HPDE6-E6E7 (cell line): ENCODE results near the gene ANKDD1B.

Source experiments
- DNase-seq: peaks from one replicate; pipeline ENCODE4 v3.0.0; 2011; ENCODE audit warnings: missing footprints; ENCODE audit errors: extremely low spot score

The ANKDD1B gene

GRCh38 chr5:75616371-75616881 lies 5.2 kb downstream of the ANKDD1B start:
- no peak for DNase-seq

- DNase-seq: no peak
Observed at GRCh38 chr5:75616971-75617621, 5.8 kb downstream of the ANKDD1B start.

GRCh38 chr5:75617736-75618352 lies 6.6 kb downstream of the ANKDD1B start:
- DNase-seq: no peak

GRCh38 chr5:75620184-75620959 lies 9.1 kb downstream of the ANKDD1B start:
- DNase-seq: no peak

GRCh38 chr5:75622564-75622963 lies 11.3 kb downstream of the ANKDD1B start:
- peak; percentile 69 for DNase-seq

GRCh38 chr5:75623846-75624245 lies 12.6 kb downstream of the ANKDD1B start:
- no peak for DNase-seq

GRCh38 chr5:75626959-75627358 lies 15.7 kb downstream of the ANKDD1B start:
- DNase-seq: no peak

GRCh38 chr5:75627801-75628200 lies 16.5 kb downstream of the ANKDD1B start:
- DNase-seq: no peak

GRCh38 chr5:75630875-75631274 lies 19.6 kb downstream of the ANKDD1B start:
- DNase-seq: no peak

- no peak for DNase-seq
Observed at GRCh38 chr5:75632321-75632720, 21.1 kb downstream of the ANKDD1B start.

- no peak for DNase-seq
Observed at GRCh38 chr5:75637949-75638348, 26.7 kb downstream of the ANKDD1B start.

- no peak for DNase-seq
Observed at GRCh38 chr5:75639535-75640311, 28.5 kb downstream of the ANKDD1B start.

GRCh38 chr5:75640395-75640794 lies 29.1 kb downstream of the ANKDD1B start:
- DNase-seq: peak; percentile 37

- DNase-seq: no peak
Observed at GRCh38 chr5:75640826-75641225, 29.6 kb downstream of the ANKDD1B start.

- no peak for DNase-seq
Observed at GRCh38 chr5:75648712-75649111, 37.5 kb downstream of the ANKDD1B start.

- no peak for DNase-seq
Observed at GRCh38 chr5:75651575-75652238, 40.5 kb downstream of the ANKDD1B start.

GRCh38 chr5:75653521-75653920 lies 42.3 kb downstream of the ANKDD1B start:
- DNase-seq: no peak

- DNase-seq: no peak
Observed at GRCh38 chr5:75654693-75655295, 43.5 kb downstream of the ANKDD1B start.

- peak; percentile 53 for DNase-seq
Observed at GRCh38 chr5:75656311-75657003, 45.2 kb downstream of the ANKDD1B start.

GRCh38 chr5:75659791-75660450 lies 48.7 kb downstream of the ANKDD1B start:
- DNase-seq: no peak
